IMR-90 (cell line): Measurements from ENCODE around the gene ELMO1. TPM values are rescaled to one million over a fixed set of nuclear protein-coding genes. Genes with fewer than 3 reads are reported as not detected.

ENCODE experiments used
- ATAC-seq: fragments of 200-7000 bp; cut with Tn5 transposase; 2 replicates; pipeline ENCODE4 v1.9.1; 2020; ENCODE audit warnings: low read depth, mild to moderate bottlenecking, moderate library complexity
- BruUV-seq: library from RNA; stranded (reverse); fragments of 400-500 nt; replicated peaks from 2 replicates; lab custom pipeline; 2021; lab: Mats Ljungman, UMichigan
- CTCF ChIA-PET: fragments of 300-600 bp; formaldehyde crosslinking; extraction: SDS; loops from one replicate; lab custom pipeline; 2021; ENCODE audit warnings: antibody characterized with exemption; lab: Yijun Ruan, JAX
- POLR2A ChIA-PET: fragments of 300-600 bp; sonication (Branson Sonifier 250); formaldehyde crosslinking; loops from one replicate; lab custom pipeline; 2022; ENCODE audit warnings: antibody characterized with exemption; ENCODE audit not compliant: unreplicated experiment; lab: Charles Lee
- DNase-seq: peaks from one replicate; pipeline ENCODE4 v3.0.0; 2013
- H2AFZ ChIP-seq: replicated peaks from 2 replicates; pipeline ENCODE3; 2013; ENCODE audit warnings: low read length, mild to moderate bottlenecking; ENCODE audit not compliant: poor library complexity
- H2AK5ac ChIP-seq: 2 replicates; pipeline ENCODE4 v1.6.1; 2013; ENCODE audit warnings: low read depth, low read length, inconsistent platforms
- H2AK9ac ChIP-seq: replicated peaks from 2 replicates; pipeline ENCODE3; 2013; ENCODE audit warnings: mild to moderate bottlenecking, low read depth, low read length, moderate library complexity; ENCODE audit not compliant: poor library complexity
- H2BK120ac ChIP-seq: 2 replicates; pipeline ENCODE4 v1.6.1; 2013; ENCODE audit warnings: low read depth, low read length, inconsistent platforms
- H2BK15ac ChIP-seq: 3 replicates; pipeline ENCODE4 v1.6.1; 2013; ENCODE audit warnings: low read depth, low read length, inconsistent platforms
- H2BK20ac ChIP-seq: 2 replicates; pipeline ENCODE4 v1.6.1; 2013; ENCODE audit warnings: low read depth, mild to moderate bottlenecking, inconsistent platforms, low read length, moderate library complexity
- H2BK5ac ChIP-seq: 2 replicates; pipeline ENCODE4 v1.6.1; 2013; ENCODE audit warnings: mild to moderate bottlenecking, low read depth, low read length, inconsistent platforms; ENCODE audit not compliant: poor library complexity, severe bottlenecking
- H3K14ac ChIP-seq: replicated peaks from 2 replicates; pipeline ENCODE4 v1.6.1; 2013; ENCODE audit warnings: low read depth, low read length, inconsistent platforms
- H3K18ac ChIP-seq: 2 replicates; pipeline ENCODE4 v1.6.1; 2013; ENCODE audit warnings: low read depth, low read length, control low read depth
- H3K23ac ChIP-seq: 2 replicates; pipeline ENCODE4 v1.6.1; 2013; ENCODE audit warnings: low read depth, low read length, inconsistent platforms
- H3K27ac ChIP-seq: 2 replicates; pipeline ENCODE4 v1.5.1; 2013; ENCODE audit warnings: mild to moderate bottlenecking, control low read depth, low read length; ENCODE audit not compliant: insufficient read depth
- H3K27me3 ChIP-seq: 2 replicates; pipeline ENCODE4 v1.6.1; 2013; ENCODE audit warnings: low read length; ENCODE audit not compliant: control insufficient read depth, insufficient read depth
- H3K36me3 ChIP-seq: 2 replicates; pipeline ENCODE4 v1.6.1; 2013; ENCODE audit warnings: low read length, mixed read lengths; ENCODE audit not compliant: control insufficient read depth, insufficient read depth
- H3K4ac ChIP-seq: 2 replicates; pipeline ENCODE4 v1.6.1; 2013; ENCODE audit warnings: low read depth, low read length, inconsistent platforms
- H3K4me1 ChIP-seq: 2 replicates; pipeline ENCODE4 v1.6.1; 2013; ENCODE audit warnings: low read length, mixed read lengths; ENCODE audit not compliant: control insufficient read depth, insufficient read depth
- H3K4me2 ChIP-seq: 2 replicates; pipeline ENCODE4 v1.6.1; 2013; ENCODE audit warnings: low read depth, mild to moderate bottlenecking, control low read depth, low read length, moderate library complexity
- H3K4me3 ChIP-seq: 2 replicates; pipeline ENCODE4 v1.5.1; 2013; ENCODE audit warnings: low read depth, mild to moderate bottlenecking, control low read depth, low read length, moderate library complexity; ENCODE audit not compliant: insufficient read depth
- H3K56ac ChIP-seq: 2 replicates; pipeline ENCODE4 v1.6.1; 2013; ENCODE audit warnings: low read length, inconsistent platforms; ENCODE audit not compliant: insufficient read depth; ENCODE audit errors: extremely low read depth
- H3K79me1 ChIP-seq, 2 experiments: 2 replicates each; pipeline ENCODE4 v1.6.1; 2013; ENCODE audit warnings: low read length in 2 of 2, inconsistent platforms in 1 of 2, low read depth in 1 of 2
- H3K9ac ChIP-seq: 2 replicates; pipeline ENCODE4 v1.6.1; 2013; ENCODE audit warnings: low read depth, low read length, control low read depth
- H3K9me1 ChIP-seq: 2 replicates; pipeline ENCODE4 v1.6.1; 2013; ENCODE audit warnings: low read length, inconsistent platforms; ENCODE audit not compliant: insufficient read depth
- H3K9me3 ChIP-seq: 2 replicates; pipeline ENCODE4 v1.6.1; 2013; ENCODE audit warnings: low read length; ENCODE audit not compliant: control insufficient read depth, insufficient read depth
- H4K20me1 ChIP-seq: 2 replicates; pipeline ENCODE4 v1.6.1; 2013; ENCODE audit warnings: low read length, inconsistent platforms; ENCODE audit not compliant: insufficient read depth
- H4K5ac ChIP-seq: 2 replicates; pipeline ENCODE4 v1.6.1; 2013; ENCODE audit warnings: mild to moderate bottlenecking, low read depth, low read length, control low read depth
- H4K8ac ChIP-seq, 2 experiments: 2 replicates each; pipeline ENCODE4 v1.6.1; 2013; ENCODE audit warnings: low read depth in 2 of 2, low read length in 2 of 2, control low read depth in 1 of 2, inconsistent platforms in 1 of 2
- H4K91ac ChIP-seq: 2 replicates; pipeline ENCODE4 v1.6.1; 2013; ENCODE audit warnings: low read depth, low read length, inconsistent platforms; ENCODE audit not compliant: insufficient read depth
- CEBPB ChIP-seq: IDR thresholded peaks from 2 replicates; pipeline ENCODE4 v1.6.1; 2012; ENCODE audit warnings: low read depth, low read length, improper control_type of control experiment
- CTCF ChIP-seq: conservative IDR thresholded peaks from 2 replicates; pipeline ENCODE4 v1.5.1; 2012; ENCODE audit warnings: mild to moderate bottlenecking, low read depth, low read length, improper control_type of control experiment
- ELK1 ChIP-seq: fragments of 150-350 bp; IDR thresholded peaks from 2 replicates; pipeline ENCODE4 v1.6.1; 2016; ENCODE audit warnings: low read depth, mild to moderate bottlenecking, low read length, moderate library complexity, borderline replicate concordance
- FOS ChIP-seq: fragments of 150-350 bp; IDR thresholded peaks from 2 replicates; pipeline ENCODE4 v1.6.1; 2016; ENCODE audit warnings: low read depth, low read length
- WGBS, 2 experiments: methylation state at CpG; one replicate each; pipeline versions ENCODE4 v1.1.5 to v1.1.7; 2013; ENCODE audit warnings: missing lambda C conversion rate in 2 of 2; ENCODE audit not compliant: insufficient read length in 1 of 2; ENCODE audit errors: extremely low coverage in 2 of 2; 5-methylcytosine and 5-hydroxymethylcytosine counted together
- dilution Hi-C: fragments of 300-500 bp; cut with HindIII; formaldehyde crosslinking; loops from one replicate; pipeline ENCODE4 v1.14.3; 2018; ENCODE audit warnings: low sequenced_read_pairs; ENCODE audit not compliant: unreplicated experiment
- in situ Hi-C: fragments of 300-500 bp; cut with MboI; formaldehyde crosslinking; loops from 3 replicates; pipeline ENCODE4 v1.14.3; 2019; ENCODE audit warnings: low sequenced_read_pairs, inconsistent platforms, mixed read lengths
- intact Hi-C: fragments of 100-400 bp; cut with micrococcal nuclease; formaldehyde crosslinking; loops from 2 replicates; pipeline ENCODE4 v1.10.0; 2022
- polyA plus RNA-seq, 3 experiments: library from polyadenylated mRNA; depleted of rRNA; stranded (reverse); fragments of >200 nt; gene quantifications; 2 replicates each; pipeline ENCODE4 v1.2.3, GENCODE V29; 2012; ENCODE audit warnings: low replicate concordance in 1 of 3
- total RNA-seq: library from RNA; depleted of rRNA; stranded (reverse); fragments of >200 nt; gene quantifications from 2 replicates; pipeline ENCODE4 v1.2.3, GENCODE V29; 2012

The ELMO1 gene
- total and polyA plus RNA-seq, 2 of the 4 experiments (the other 2 are of a cell fraction), result 0.03 TPM; not detected in 1

- TF ChIP-seq ELK1, result no peak
Measured at GRCh38 chr7:37312608-37313007, 136.1 kb downstream of the ELMO1 start (continued).

DNA sequence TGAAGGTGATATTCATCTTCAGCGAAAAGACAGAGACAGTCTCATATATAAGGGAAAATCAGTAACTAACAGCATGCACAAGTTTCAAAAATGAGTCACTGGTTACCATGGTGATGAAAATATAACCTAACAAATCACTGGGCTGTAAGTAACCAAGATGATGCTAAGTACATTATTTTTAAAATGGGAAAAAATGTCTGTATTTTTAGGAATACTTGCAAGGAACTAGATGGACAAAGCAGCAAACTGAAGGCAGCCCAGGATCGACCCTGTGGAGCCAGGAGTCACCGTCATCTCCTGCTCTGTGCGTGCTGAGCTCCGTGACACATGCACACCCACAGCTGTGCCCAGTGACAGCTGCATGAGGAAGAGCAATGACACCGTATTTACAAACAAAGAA is 137.3 kb downstream of the ELMO1 start:
- Histone ChIP-seq H4K91ac (no peak overlapping the region), H4K8ac (no peak overlapping the region), H3K23ac (no peak overlapping the region), H3K4ac (no peak overlapping the region), H3K79me1 (no peaks in the 10 kb centered on the region), H3K4me1 (no peaks in the 10 kb centered on the region), H3K9ac (no peak overlapping the region), H3K4me2 (no peak overlapping the region), H3K4me3 (no peak overlapping the region), H2BK5ac (no peak overlapping the region), H4K20me1 (no peaks in the 10 kb centered on the region), H3K27ac (no peak overlapping the region), H3K14ac (no peak overlapping the region), H2BK20ac (no peak overlapping the region), H2AK5ac (no peak overlapping the region), H2AK9ac (no peak overlapping the region), H3K36me3 (no peaks in the 10 kb centered on the region), H3K18ac (no peak overlapping the region), H3K27me3 (no peaks in the 10 kb centered on the region), H4K5ac (no peak overlapping the region), H2AFZ (no peak overlapping the region), H2BK120ac (no peak overlapping the region), H3K9me1 (no peaks in the 10 kb centered on the region), H3K56ac (no peak overlapping the region), H2BK15ac (no peak overlapping the region), H3K9me3 (peaks cover 7% of the 10 kb centered on the region)
- ATAC-seq, result no peak
- dilution Hi-C loops, result no loop called here
- no TSS peak for BruUV-seq
- intact Hi-C loops, result no loop called here
- in situ Hi-C loops, result no loop called here
- POLR2A ChIA-PET, result no interaction called here
- CTCF ChIA-PET, result no interaction called here
- TF ChIP-seq CTCF, result no peak
- no peak for TF ChIP-seq ELK1
- no peak for TF ChIP-seq FOS
- no peak for TF ChIP-seq CEBPB
- WGBS, 2 experiments, result 0% methylated on average over 1 of the region's 6 CpGs; no CpG with 5 or more reads in 1 of the 2 experiments
- DNase-seq, result peak; percentile 7
